ENCODE measurements around the gene AGBL4.

AGBL4 gene

GRCh38 chr1:48710318-48710717, 1313.4 kb downstream of the AGBL4 start:
- ATAC-seq = no peak
- TF ChIP-seq ZNF565 (CRISPR knock-in tag; conservative IDR thresholded peaks at IDR 0.05; ENCODE audit: low read depth) (no peak), CSDC2 (CRISPR knock-in tag; IDR thresholded peaks at IDR 0.05) (no peak), GLIS3 (CRISPR knock-in tag; IDR thresholded peaks at IDR 0.05) (no peak), ESRRG (CRISPR knock-in tag; IDR thresholded peaks at IDR 0.05) (no peak), CSRNP3 (CRISPR knock-in tag; IDR thresholded peaks at IDR 0.05) (no peak), TSHZ2 (CRISPR knock-in tag; IDR thresholded peaks at IDR 0.05) (no peak), ZFP3 (CRISPR knock-in tag; IDR thresholded peaks at IDR 0.05) (no peak), TOX (CRISPR knock-in tag; IDR thresholded peaks at IDR 0.05; ENCODE audit: borderline replicate concordance) (no peak), TCF4 (CRISPR knock-in tag; IDR thresholded peaks at IDR 0.05; ENCODE audit: borderline replicate concordance) (no peak), SNAI2 (CRISPR knock-in tag; IDR thresholded peaks at IDR 0.05) (no peak), CREB5 (CRISPR knock-in tag; IDR thresholded peaks at IDR 0.05; ENCODE audit: low read depth) (no peak), PPARA (CRISPR knock-in tag; IDR thresholded peaks at IDR 0.05; ENCODE audit: borderline replicate concordance) (no peak), ZC3H10 (CRISPR knock-in tag; IDR thresholded peaks at IDR 0.05) (no peak), BACH2 (CRISPR knock-in tag; IDR thresholded peaks at IDR 0.05; ENCODE audit: borderline replicate concordance) (no peak), RARB (CRISPR knock-in tag; IDR thresholded peaks at IDR 0.05) (no peak), ARNTL (CRISPR knock-in tag; IDR thresholded peaks at IDR 0.05; ENCODE audit: borderline replicate concordance, low read depth) (no peak), OSR1 (CRISPR knock-in tag; IDR thresholded peaks at IDR 0.05) (no peak), POU6F1 (CRISPR knock-in tag; IDR thresholded peaks at IDR 0.05; ENCODE audit: borderline replicate concordance, low read depth) (no peak), ISL1 (CRISPR knock-in tag; IDR thresholded peaks at IDR 0.05) (no peak), ZNF70 (CRISPR knock-in tag; IDR thresholded peaks at IDR 0.05) (no peak)

GRCh38 chr1:48704736-48705135, 1319.0 kb downstream of the AGBL4 start:
- TF ChIP-seq SNAI2 (CRISPR knock-in tag; IDR thresholded peaks at IDR 0.05) (no peak), CSRNP3 (CRISPR knock-in tag; IDR thresholded peaks at IDR 0.05) (no peak), ZFP3 (CRISPR knock-in tag; IDR thresholded peaks at IDR 0.05) (no peak), TOX (CRISPR knock-in tag; IDR thresholded peaks at IDR 0.05; ENCODE audit: borderline replicate concordance) (no peak), ISL1 (CRISPR knock-in tag; IDR thresholded peaks at IDR 0.05) (no peak), GLIS3 (CRISPR knock-in tag; IDR thresholded peaks at IDR 0.05) (no peak), ARNTL (CRISPR knock-in tag; IDR thresholded peaks at IDR 0.05; ENCODE audit: borderline replicate concordance, low read depth) (no peak), ZC3H10 (CRISPR knock-in tag; IDR thresholded peaks at IDR 0.05) (no peak)
- ATAC-seq = no peak

- no peak for ATAC-seq
- TF ChIP-seq ARNTL (CRISPR knock-in tag; IDR thresholded peaks at IDR 0.05; ENCODE audit: borderline replicate concordance, low read depth) (no peak), SNAI2 (CRISPR knock-in tag; IDR thresholded peaks at IDR 0.05) (no peak), ZC3H10 (CRISPR knock-in tag; IDR thresholded peaks at IDR 0.05) (no peak), CSRNP3 (CRISPR knock-in tag; IDR thresholded peaks at IDR 0.05) (no peak), OSR1 (CRISPR knock-in tag; IDR thresholded peaks at IDR 0.05) (no peak), BACH2 (CRISPR knock-in tag; IDR thresholded peaks at IDR 0.05; ENCODE audit: borderline replicate concordance) (no peak), ZNF70 (CRISPR knock-in tag; IDR thresholded peaks at IDR 0.05) (no peak), ZFP3 (CRISPR knock-in tag; IDR thresholded peaks at IDR 0.05) (no peak), TSHZ2 (CRISPR knock-in tag; IDR thresholded peaks at IDR 0.05) (no peak), CREB5 (CRISPR knock-in tag; IDR thresholded peaks at IDR 0.05; ENCODE audit: low read depth) (no peak), PPARA (CRISPR knock-in tag; IDR thresholded peaks at IDR 0.05; ENCODE audit: borderline replicate concordance) (no peak)
Measured at GRCh38 chr1:48701445-48701844, 1322.3 kb downstream of the AGBL4 start.
